Renal cortical epithelial cell (primary cell): ENCODE measurements around the gene PFKP. TPM values are rescaled to one million over a fixed set of nuclear protein-coding genes. Genes with fewer than 3 reads are reported as not detected.

Experiments used
- DNase-seq: peaks from one replicate; pipeline ENCODE4 v3.0.0-alpha.2; 2011; ENCODE audit warnings: low read depth
- total RNA-seq: library from RNA; depleted of rRNA; stranded (reverse); fragments of >200 nt; gene quantifications from 2 replicates; pipeline ENCODE4 v1.2.3, GENCODE V29; 2014

Gene PFKP
- total RNA-seq, 1 donor from 2014 or later, result 565 TPM

DNA sequence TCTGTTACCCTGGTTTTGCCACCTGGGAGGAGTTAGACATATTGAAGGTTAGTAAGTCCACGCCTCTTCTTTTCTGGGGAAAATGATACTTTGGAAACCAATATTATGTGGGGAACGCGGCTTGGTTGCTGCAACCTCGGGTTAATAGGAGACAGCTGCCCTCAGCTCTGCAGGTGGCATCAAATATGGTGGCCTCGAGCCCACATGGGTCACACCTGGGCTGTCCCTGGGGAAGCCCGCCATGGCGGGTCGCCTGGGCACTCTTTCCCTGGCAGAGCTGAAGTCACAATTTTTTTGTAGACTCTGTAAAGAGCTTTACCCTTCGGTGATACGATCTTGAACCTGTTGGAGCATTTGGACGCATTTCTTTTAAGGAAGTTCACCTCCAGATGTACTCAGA is 2.5 kb downstream of the PFKP start:
- no peak for DNase-seq

DNA sequence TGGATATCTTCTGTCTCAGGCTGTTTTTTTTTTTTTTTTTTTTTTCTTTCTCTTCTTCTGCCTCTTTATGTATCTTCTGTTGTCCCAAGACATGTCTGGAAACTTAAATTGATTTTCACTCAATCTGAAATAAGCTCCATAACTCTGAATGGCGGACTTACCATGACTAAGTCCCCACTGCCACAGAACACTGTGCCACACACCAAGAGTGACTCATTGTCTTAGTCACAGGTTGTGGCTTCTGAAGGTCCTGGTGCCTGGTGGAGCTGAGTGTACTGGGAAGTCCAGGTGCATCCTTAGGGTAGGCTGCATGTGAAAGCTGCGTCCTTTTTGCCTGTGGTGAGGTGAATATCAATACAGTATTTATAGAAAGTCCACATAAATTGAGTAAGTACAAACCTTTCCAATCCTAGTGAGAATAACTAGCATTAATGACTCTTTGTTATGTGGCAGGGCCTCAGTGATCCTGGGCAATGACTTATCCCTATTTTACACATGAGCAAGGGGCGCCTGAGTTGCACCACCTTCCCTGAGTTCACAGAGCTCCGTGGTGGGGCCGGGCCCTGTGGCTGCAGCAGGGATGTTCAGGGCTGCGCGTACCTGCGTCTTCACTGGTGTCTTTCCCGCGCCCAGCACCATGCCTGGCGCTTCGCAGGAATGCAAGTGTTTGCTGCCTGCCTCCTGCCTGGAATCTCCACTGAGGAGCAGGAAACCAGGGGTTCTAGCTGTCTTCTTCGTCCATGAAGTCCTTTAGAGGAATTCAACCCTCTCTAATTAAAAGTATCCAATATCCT is 4.3 kb downstream of the PFKP start:
- peak; percentile 97 for DNase-seq

DNA sequence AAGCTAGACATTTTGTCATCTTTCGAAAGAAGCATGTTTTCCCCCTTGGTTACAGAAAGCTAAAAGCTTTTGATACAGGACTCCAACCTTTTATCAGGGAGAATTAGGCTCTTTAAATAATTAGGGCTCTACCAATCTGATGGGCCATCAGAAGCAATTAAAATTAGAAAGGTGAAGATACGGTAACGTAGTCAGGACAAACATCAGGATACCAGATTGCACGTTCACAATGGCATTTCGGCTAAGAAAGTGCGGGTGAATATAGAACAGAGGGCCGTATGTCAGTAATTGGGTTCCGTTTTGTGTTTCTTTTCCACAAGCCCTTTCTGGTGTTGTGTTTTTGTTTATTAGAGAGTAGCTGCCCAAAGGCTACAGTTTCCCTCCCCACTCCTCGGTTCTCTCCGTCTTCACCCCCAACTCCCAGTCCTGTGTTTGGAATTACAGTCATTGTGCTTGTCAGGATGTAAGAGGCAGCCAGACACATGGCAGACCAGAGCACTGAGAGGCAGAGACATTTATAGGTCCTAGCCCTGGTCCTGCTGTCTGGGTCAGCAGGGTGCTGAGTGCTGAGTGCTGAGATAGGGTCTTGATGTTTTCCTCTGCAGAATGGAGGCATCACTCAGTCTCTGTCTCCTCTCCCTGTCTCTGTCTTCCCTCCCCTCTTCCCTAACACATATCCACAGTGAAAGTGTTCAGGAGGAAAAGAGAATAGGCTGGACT is 5.5 kb downstream of the PFKP start:
- DNase-seq, result no peak

DNA sequence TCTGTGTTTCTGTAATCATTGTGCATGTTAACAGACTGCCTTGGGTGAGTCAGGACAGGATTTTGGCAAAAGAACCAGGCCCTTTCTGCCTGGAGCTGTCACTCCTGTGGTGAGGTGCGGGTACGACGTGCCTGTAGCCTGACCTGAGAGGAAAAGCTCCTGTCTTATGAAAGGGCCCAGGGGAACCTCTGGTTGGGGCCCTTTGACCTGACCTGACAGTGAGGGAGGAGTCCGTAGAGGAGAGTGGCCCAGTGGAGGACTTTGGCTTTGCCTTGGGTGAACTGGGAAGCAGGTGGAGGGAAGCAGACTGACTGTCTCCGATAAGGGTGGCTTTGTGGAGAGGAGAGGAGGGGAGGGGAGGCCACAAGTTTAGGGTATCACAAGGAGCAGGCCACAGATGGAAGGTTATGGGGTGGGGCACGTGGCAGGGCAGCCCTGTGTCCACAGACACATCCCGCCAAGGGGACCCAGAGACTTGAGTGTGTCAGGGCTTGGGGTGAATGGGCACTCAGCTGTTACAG is 6.9 kb downstream of the PFKP start:
- DNase-seq, result peak; percentile 52

DNA sequence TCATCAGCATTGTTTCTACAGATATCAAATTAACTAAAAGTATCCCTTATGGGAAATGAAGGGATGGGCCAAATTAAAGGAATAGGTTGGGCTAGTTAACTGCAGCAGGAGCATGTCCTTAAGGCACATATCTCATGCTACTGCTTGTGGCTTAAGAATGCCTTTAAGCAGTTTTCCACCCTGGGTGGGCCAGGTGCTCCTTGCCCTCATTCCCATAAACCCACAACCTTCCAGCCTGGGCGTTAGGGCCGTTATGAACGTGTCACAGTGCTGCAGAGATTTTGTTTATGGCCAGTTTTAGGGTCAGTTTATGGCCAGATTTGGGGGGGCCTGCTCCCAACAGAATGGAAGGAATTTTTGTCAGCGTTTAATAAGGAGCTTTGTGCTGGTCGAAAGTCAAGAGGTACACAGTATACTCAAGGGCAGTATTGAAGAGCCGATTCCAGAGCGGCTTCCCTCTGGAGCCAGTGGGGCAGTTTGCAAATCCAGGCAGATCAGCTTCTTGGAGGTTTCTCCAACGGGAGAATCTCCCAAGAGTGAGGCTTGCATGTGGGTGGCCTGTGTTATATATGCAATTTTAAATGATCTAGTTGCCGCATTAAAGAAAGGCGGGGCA is 7.7 kb downstream of the PFKP start:
- DNase-seq, result no peak

DNA sequence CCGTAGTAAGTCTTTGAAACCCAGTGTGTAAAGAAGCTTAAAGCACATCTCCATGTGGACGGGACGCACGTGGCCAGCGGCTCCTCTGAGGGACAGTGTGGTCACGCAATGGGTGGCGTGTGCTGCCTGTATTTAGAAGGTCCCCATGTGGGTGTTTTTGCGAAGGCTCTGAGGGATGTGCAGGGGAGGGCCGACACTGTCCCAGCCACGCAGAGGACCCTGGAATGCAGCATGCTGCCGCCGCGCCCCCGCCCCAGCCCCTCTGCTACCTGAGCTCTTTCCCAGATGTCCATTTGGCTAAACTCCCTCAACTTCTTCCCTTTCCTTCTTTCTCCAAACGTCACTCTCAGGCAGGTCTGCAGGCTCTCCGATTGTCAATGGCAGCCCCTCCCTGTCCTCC is 8.8 kb downstream of the PFKP start:
- DNase-seq, result no peak

DNA sequence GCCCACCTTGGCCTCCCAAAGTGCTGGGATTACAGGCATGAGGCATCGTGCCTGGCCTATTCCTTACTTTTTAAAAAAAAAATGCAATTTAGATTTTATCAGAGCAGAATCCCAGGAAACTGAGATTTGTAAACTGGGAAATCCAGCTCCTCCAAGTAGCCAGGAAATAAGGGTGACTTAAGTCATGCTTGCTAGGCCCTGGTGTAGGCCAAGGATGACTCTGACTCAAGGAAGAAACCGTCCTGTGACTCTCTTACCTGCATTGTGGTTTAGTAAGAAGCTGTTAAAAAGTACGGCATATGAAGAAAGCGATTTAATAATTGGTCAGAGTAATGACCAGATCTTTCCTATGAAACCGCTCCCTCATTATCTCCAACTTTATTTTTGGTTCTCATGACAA is 10.2 kb downstream of the PFKP start:
- DNase-seq, result no peak

DNA sequence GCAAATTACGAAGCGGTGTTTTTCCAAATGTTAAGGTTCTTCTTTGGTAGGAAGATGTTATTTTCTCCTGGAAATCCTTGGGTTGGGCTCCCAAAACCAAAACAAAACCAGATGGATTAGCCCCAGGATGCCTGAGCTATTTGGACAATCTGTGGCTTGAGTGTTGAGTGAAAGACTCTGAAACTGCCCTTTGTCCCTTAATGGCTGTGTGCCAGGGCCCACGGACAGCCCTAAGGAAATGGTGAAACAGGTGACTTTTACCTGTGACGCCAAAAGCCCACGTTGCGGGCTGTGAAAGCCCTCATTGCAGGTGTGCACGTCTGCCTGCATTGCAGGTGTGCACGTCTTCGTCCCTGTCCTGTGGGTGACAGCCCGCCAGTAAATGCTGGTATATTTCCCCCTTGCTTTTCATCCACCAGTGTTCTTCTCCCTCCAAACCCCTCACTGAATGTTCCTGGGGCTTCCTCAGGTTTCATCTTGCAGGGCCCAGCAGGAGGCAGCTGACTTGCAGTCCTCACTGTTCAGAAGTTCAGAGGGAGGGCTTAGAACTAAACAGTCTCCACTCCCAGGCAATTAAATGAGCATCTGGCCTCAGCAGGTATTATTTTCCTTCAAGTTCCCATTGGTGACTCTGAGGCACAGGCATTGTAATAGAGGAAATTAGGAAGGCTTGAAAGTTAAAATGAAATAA is 10.7 kb downstream of the PFKP start:
- no peak for DNase-seq

DNA sequence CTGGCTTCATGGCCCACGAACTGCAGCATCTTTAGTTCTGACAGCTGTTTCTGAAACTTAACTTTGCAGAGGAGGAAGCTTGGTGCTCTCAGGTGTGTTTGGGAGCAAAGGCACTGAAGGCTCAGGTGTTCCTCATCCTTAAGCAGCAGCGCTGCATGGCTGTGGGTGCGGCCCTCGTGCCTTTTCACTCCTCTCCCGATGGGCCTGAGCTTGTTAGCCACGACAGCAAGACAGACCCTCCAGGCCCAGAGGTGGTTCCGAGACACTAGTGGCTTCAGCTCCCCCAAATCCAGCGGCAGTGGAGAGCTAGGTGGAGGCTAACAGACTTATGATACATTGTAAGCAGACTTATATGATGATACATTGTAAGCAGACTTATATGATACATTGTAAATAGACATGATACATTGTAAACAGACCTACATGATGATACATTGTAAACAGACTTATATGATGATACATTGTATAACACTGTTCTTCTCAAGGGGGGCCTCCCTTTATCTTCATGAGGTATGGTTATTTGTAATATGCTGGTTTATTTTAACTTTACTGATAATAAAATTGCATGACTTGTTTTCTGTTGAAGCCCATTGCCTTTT is 14.1 kb downstream of the PFKP start:
- DNase-seq, result no peak

DNA sequence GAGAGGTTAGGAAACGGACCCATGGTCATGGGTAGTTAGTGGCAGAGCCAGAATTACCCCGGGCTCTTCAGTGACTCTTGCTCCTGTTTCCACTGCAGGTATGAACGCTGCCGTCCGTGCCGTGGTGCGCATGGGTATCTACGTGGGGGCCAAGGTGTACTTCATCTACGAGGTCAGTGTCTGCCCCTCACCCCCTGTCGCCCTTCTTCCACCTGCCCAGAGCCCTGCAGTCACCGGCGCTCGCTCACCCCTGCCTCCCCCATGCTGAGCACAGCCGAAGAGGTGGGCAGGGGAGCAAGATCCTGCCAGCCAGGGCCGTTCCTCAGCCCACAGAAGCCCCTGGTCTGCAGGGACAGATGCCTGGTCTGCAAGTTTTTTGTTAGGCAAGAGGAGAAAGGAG is 14.9 kb downstream of the PFKP start:
- DNase-seq, result no peak

DNA sequence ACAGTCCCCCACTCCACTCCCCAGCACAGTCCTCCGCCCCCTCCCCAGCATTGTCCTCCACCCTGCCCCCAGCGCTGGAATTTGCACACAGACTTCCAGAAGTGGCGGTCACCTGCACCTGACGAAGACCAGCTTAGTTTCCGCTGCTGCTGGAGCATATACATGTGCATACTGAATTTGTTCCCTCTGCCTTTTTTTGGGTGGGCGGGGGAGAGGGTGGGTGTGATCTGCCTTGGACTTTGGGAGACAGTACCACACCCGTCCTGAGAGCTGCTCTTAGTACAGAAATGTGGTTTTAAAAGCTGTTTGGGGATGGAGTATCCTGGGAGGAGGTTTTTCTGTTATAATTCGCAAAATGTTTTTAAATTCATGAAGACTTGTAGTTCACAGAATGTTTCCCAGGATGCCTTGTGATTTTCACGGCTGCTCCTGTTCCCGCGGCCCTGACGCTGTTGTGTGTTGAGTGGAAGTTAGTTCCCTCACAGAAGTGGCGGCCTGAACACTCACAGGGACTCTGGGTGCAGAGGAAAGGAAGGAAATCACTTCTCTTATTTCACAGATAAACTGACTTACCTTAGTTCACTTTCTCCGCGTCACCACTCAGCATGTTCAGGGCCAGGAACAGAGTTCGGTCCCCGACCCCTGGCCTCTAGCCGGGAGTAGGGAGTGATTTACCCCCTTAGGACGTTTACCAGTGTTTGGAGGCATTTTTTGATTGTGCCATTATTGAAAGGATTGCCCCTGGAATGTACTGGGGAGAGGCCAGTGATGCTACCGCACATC is 18.6 kb downstream of the PFKP start:
- no peak for DNase-seq

DNA sequence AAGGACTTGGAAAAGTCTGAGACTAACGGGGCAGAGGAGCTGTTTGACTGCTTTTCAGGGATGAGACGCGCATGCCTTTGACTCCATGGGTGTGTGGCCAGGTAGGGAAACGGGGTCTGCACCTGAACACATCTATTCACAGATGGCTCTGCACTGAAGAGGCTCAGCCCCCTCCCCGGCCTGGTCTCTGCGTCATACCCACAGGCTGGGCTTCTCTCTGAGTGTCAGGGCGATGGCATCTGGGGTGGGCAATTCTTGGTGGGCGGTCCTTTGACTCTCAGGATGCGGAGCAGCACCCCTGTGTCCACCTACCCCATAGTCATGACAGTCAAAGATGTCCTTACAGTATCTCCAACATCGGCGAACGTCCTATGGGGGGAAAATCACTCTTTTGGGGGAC is 23.0 kb downstream of the PFKP start:
- DNase-seq, result no peak

DNA sequence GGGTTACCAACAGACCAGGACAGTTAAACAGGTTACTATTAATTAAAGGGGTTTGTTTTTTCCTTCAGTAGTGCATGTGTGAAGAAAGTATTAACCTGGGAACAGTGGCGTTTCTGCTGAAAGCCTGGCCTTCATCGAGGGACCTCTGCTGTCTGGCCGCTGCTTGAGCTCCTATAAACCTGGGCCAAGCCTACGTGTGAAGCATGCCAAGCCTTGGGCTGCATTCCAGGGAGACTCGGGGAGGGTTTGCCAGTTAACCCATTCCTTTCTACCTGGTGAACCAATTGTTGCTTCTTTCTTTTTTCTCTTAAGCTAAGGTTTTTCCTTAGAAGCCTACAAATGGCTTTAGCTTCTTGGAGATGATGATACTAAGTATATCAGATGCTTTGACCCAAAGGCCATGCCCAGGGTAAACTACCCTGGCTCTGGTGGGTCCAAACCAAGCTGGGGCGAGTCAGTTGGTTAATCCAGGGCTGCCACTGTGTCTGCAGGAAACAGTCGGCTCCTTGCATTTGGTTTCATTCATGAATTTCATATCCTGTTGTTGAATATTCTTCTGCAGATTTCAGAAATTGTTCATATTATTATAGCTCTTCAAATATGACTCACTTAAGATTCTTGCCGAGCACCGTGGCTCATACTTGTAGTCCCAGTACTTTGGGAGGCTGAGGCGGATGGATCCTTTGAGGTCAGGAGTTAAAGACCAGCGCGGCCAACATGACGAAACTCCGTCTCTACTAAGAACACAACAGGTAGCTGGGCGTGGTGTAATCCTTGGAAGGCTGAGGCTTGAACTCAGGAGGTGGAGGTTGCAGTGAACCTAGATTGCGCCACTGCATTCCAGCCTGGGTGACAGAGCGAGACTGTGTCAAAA is 23.8 kb downstream of the PFKP start:
- peak; percentile 90 for DNase-seq

DNA sequence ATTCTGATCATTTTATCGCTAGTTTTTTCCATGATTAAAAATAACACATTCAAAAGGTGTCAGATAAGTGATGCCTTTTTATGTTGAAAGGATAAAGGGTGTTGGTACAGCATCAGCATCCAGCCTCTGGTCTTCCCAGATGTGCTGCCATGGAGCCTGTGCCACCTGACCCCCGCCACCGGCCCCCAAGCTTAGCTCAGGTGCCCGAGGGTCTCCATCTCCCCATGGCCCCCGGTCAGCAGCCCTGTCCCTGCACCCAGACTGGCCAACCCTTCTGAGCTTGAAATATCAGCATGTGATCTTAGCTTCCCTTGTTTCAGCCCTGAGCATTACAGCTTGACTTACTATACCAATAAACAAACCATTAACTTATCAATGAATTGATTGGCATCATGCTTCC is 24.6 kb downstream of the PFKP start:
- no peak for DNase-seq

DNA sequence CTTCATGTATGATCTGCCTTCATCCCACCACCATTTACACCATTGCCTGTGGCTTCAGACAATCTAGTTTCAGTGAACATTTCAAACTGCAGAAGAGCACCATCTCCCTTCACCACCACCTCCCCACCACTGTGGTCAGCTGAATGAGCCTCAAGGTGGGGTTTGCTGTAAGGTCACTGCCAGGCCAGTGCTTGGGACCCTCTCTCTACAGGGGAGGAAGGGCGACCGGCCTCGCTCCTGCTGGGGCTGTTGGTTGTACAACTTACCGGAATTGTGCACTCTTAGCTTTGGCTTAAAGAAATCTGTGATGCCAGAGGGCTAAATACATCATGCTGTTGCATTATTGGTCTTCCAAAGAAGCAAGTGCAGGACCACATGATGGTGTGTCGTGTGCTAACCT is 26.6 kb downstream of the PFKP start:
- DNase-seq, result peak; percentile 64

DNA sequence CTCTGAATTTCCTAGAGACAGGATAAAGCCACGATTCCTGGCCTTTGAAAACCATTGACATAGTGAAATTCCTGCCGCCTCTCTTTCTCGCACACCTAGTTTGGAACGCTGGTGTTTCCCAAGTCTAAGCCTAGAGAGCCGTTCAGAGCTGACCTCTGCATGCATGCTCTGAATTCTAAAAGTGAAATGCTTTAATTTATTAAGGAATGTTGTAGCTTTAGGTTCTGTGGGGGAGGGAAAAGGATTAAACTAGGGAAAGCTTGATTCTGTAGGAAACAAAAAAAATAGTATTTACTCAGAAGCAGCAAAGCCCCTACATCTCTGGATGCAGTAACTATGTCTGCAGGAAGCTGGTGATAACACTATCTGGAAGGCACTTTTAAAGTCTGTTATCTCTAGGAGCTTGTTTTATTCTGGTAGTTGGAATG is 27.3 kb downstream of the PFKP start:
- DNase-seq, result peak; percentile 53

DNA sequence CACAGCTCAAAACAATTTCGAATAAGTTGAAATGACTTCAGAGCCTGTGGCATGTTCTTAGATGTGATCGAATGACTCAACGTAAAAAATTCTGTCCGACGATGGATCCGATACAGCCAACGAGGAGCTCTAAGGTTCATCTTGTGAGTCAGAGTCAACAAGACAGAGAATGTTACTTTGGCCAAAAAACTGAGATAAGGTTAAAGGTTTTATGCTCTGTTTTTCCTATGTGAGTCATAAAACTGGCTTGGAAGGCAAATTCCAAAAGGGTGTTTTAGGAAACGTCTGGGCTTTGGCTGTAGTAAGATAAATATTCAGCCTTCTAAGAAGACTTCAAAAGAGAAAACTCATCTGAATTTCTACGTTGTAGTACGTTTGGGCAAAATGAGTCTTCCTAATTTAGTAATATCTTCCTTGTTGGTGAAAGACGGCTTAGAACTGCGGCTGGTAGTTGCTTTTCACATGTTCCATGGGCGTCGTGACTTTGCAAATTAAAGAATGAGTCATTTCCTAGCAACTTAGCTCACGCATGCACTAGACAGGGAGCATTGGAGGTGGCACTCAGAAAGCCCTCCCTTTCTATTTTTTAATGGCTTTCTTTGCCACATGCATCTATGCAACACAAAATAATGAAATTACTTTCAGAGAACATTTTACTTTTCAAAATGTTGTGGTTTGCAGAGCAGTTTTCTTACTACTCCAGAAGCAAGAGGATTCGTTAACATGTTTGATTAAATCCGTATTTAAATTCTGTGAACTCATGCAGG is 28.2 kb downstream of the PFKP start:
- peak; percentile 100 for DNase-seq

DNA sequence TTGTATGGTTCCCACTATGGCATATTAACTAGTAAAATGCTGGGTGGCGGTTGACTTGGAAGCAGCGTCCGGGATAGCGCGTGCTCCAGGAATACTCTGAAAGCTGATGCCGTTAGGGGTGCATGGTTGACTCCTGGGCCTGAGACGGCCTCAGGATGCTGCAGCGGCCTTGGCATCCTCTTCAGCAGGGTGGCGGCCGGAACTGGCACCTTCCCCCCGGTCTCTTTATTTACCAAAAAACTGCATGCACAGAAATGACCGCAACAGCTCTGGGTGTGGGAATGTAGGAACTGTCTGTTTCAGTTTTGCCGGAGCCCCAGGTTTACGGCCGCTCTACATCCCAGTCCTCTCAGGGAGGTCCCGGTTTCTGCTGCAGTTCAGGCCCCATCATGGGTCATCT is 28.8 kb downstream of the PFKP start:
- no peak for DNase-seq

DNA sequence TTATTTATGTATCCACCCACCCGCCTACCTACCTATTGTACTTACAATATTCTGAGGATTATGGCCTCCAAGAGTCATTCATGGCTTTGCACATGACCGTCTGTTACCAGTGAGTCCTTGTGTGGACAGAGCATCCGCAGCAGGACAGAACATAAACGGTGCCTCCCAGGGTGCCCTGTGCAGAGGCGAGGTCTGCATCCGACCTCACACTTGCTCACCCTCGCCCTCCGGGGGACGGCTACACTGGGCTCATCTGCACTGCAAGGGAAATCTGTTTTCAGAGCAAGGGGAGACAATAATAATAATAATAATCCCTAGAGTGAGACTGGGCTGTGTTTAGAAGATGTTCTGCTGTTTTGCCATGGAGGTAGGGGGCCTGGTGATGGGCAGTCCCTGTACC is 29.8 kb downstream of the PFKP start:
- DNase-seq, result no peak
